H9 (cell line): ENCODE results near the gene NFE2L2. TPM values are rescaled to one million over a fixed set of nuclear protein-coding genes. Genes with fewer than 3 reads are reported as not detected.
A peak's percentile ranks its signal among the peaks of the same experiment; 100 is the strongest.

Experiments used
- DNase-seq: peaks from one replicate; pipeline ENCODE4 v3.0.0-alpha.2; 2017
- H2AFZ ChIP-seq: one replicate; pipeline ENCODE4 v1.6.1; 2013; ENCODE audit warnings: mild to moderate bottlenecking, low read length, control low read depth, moderate library complexity
- H2AK5ac ChIP-seq: 2 replicates; pipeline ENCODE4 v1.6.1; 2013; ENCODE audit warnings: low read length, control low read depth, mixed read lengths; ENCODE audit not compliant: insufficient read length
- H2BK120ac ChIP-seq: one replicate; pipeline ENCODE4 v1.6.1; 2013; ENCODE audit warnings: low read depth, mild to moderate bottlenecking, low read length, control low read depth, inconsistent platforms; ENCODE audit not compliant: poor library complexity, severe bottlenecking
- H2BK12ac ChIP-seq: 2 replicates; pipeline ENCODE4 v1.6.1; 2013; ENCODE audit warnings: low read length, control low read depth, mixed read lengths, low read depth; ENCODE audit not compliant: insufficient read length
- H2BK15ac ChIP-seq: 2 replicates; pipeline ENCODE4 v1.6.1; 2013; ENCODE audit warnings: low read depth, low read length, control low read depth
- H2BK20ac ChIP-seq: one replicate; pipeline ENCODE4 v1.6.1; 2013; ENCODE audit warnings: low read depth, mild to moderate bottlenecking, low read length, control low read depth, inconsistent platforms; ENCODE audit not compliant: poor library complexity, severe bottlenecking
- H2BK5ac ChIP-seq: 2 replicates; pipeline ENCODE4 v1.6.1; 2013; ENCODE audit warnings: low read length, control low read depth, mixed read lengths; ENCODE audit not compliant: insufficient read length
- H3K14ac ChIP-seq: 2 replicates; pipeline ENCODE4 v1.6.1; 2013; ENCODE audit warnings: low read length, control low read depth; ENCODE audit not compliant: insufficient read depth
- H3K18ac ChIP-seq: 2 replicates; pipeline ENCODE4 v1.6.1; 2013; ENCODE audit warnings: low read depth, mild to moderate bottlenecking, mixed read lengths, low read length, control low read depth; ENCODE audit not compliant: insufficient read length
- H3K23ac ChIP-seq: 2 replicates; pipeline ENCODE4 v1.6.1; 2013; ENCODE audit warnings: low read length, control low read depth, mixed read lengths, low read depth; ENCODE audit not compliant: insufficient read length
- H3K23me2 ChIP-seq: 2 replicates; pipeline ENCODE4 v1.6.1; 2013; ENCODE audit warnings: low read depth, mild to moderate bottlenecking, mixed read lengths, low read length, control low read depth; ENCODE audit not compliant: insufficient read length, poor library complexity, severe bottlenecking
- H3K27ac ChIP-seq: 2 replicates; pipeline ENCODE4 v1.5.1; 2013; ENCODE audit warnings: low read length, control low read depth, mixed read lengths, low read depth; ENCODE audit not compliant: insufficient read length
- H3K27me3 ChIP-seq: 2 replicates; pipeline ENCODE4 v1.6.1; 2013; ENCODE audit warnings: low read length, control low read depth, inconsistent platforms; ENCODE audit not compliant: insufficient read depth
- H3K4ac ChIP-seq: 2 replicates; pipeline ENCODE4 v1.6.1; 2013; ENCODE audit warnings: low read depth, mild to moderate bottlenecking, control low read depth, inconsistent platforms, low read length, moderate library complexity
- H3K4me1 ChIP-seq: 2 replicates; pipeline ENCODE4 v1.6.1; 2013; ENCODE audit warnings: low read length, control low read depth, inconsistent platforms; ENCODE audit not compliant: insufficient read depth
- H3K4me2 ChIP-seq: 2 replicates; pipeline ENCODE4 v1.6.1; 2013; ENCODE audit warnings: low read length, control low read depth, mixed read lengths; ENCODE audit not compliant: insufficient read length, insufficient read depth
- H3K56ac ChIP-seq: 2 replicates; pipeline ENCODE4 v1.6.1; 2013; ENCODE audit warnings: low read depth, mild to moderate bottlenecking, mixed read lengths, low read length, control low read depth; ENCODE audit not compliant: insufficient read length
- H3K79me1 ChIP-seq: 2 replicates; pipeline ENCODE4 v1.6.1; 2013; ENCODE audit warnings: low read depth, mild to moderate bottlenecking, moderate library complexity, low read length, control low read depth, inconsistent platforms; ENCODE audit not compliant: insufficient read depth, poor library complexity, severe bottlenecking
- H3K79me2 ChIP-seq: 2 replicates; pipeline ENCODE4 v1.6.1; 2013; ENCODE audit warnings: low read length, control low read depth, inconsistent platforms; ENCODE audit not compliant: insufficient read depth
- H3K9ac ChIP-seq: 2 replicates; pipeline ENCODE4 v1.6.1; 2013; ENCODE audit warnings: low read length, control low read depth, mixed read lengths; ENCODE audit not compliant: insufficient read length; ENCODE audit errors: extremely low read depth
- H3K9me3 ChIP-seq: one replicate; pipeline ENCODE4 v1.6.1; 2013; ENCODE audit warnings: low read depth, low read length, inconsistent platforms; ENCODE audit not compliant: control insufficient read depth
- H3T11ph ChIP-seq: one replicate; pipeline ENCODE4 v1.6.1; 2013; ENCODE audit warnings: mild to moderate bottlenecking, low read length, control low read depth, inconsistent platforms
- H4K20me1 ChIP-seq: one replicate; pipeline ENCODE4 v1.6.1; 2013; ENCODE audit not compliant: control insufficient read depth, insufficient read length, insufficient read depth
- H4K5ac ChIP-seq: 2 replicates; pipeline ENCODE4 v1.6.1; 2013; ENCODE audit warnings: low read depth, mild to moderate bottlenecking, mixed read lengths, low read length, control low read depth; ENCODE audit not compliant: insufficient read length
- H4K8ac ChIP-seq: replicated peaks from 2 replicates; pipeline ENCODE4 v1.6.1; 2013; ENCODE audit warnings: low read length, control low read depth, mixed read lengths, low read depth; ENCODE audit not compliant: insufficient read length
- H4K91ac ChIP-seq: 2 replicates; pipeline ENCODE4 v1.6.1; 2013; ENCODE audit warnings: low read depth, mild to moderate bottlenecking, moderate library complexity, mixed read lengths, low read length, control low read depth; ENCODE audit not compliant: insufficient read length
- H3K27ac Mint-ChIP-seq, 3 experiments: 2 replicates in 2 of 3; 3 replicates in 1 of 3; pipeline ENCODE4 v1.8.0; 2020 to 2021; ENCODE audit warnings: mixed read lengths in 3 of 3, mild to moderate bottlenecking in 1 of 3, moderate library complexity in 1 of 3
- H3K27me3 Mint-ChIP-seq: 2 replicates; pipeline ENCODE4 v1.8.0; 2021; ENCODE audit warnings: low read depth, mild to moderate bottlenecking, moderate library complexity, mixed read lengths
- H3K36me3 Mint-ChIP-seq, 3 experiments: 2 replicates in 2 of 3; 3 replicates in 1 of 3; pipeline ENCODE4 v1.8.0; 2020 to 2021; ENCODE audit warnings: low read depth in 3 of 3, mixed read lengths in 3 of 3; ENCODE audit not compliant: insufficient read depth in 1 of 3
- H3K4me1 Mint-ChIP-seq, 2 experiments: 2 replicates each; pipeline ENCODE4 v1.8.0; 2020; ENCODE audit warnings: mixed read lengths in 2 of 2
- H3K4me3 Mint-ChIP-seq, 2 experiments: 2 replicates in 1 of 2; 3 replicates in 1 of 2; pipeline ENCODE4 v1.8.0; 2020 to 2021; ENCODE audit warnings: mild to moderate bottlenecking in 2 of 2, mixed read lengths in 2 of 2, moderate library complexity in 1 of 2
- H3K9me3 Mint-ChIP-seq, 2 experiments: 2 replicates in 1 of 2; 3 replicates in 1 of 2; pipeline ENCODE4 v1.8.0; 2020; ENCODE audit warnings: mild to moderate bottlenecking in 2 of 2, mixed read lengths in 2 of 2, moderate library complexity in 1 of 2
- WGBS: extraction: QIAGEN DNeasy Blood & Tissue Kit; methylation state at CpG from one replicate; pipeline ENCODE4 v1.1.7; 2013; ENCODE audit warnings: missing lambda C conversion rate, low lambda C conversion rate, mixed read lengths; ENCODE audit not compliant: insufficient read length; ENCODE audit errors: extremely low coverage; 5-methylcytosine and 5-hydroxymethylcytosine counted together
- total RNA-seq: library from RNA; stranded (reverse); gene quantifications from 2 replicates; pipeline ENCODE4 v1.2.1, GENCODE V29; 2021
- TF ChIP-seq, protein P1 (sequence below): fragments of 200-600 bp; sonication (generic); conservative IDR thresholded peaks from 3 replicates; pipeline ENCODE4 v1.8.0; 2021; ENCODE audit warnings: antibody characterized with exemption, mild to moderate bottlenecking

Gene NFE2L2
- total RNA-seq, 1 experiment from 2014 or later: 42.5 TPM

DNA sequence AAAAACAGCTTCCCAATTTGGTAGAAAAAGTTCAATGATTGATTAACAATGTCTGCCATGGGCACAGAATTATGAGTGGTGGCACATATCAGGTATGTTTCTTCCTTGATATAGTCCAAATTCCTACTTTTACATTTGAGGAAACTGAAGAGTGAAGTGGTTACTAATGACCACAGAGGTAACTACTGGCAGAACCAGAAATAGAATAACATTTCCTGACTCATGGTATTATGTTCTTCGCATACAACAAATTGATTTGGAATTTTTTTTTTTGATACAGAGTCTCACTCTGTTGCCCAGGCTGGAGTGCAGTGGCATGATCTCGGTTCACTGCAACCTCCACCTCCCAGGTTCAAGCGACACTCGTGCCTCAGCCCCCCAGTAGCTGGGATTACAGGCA, 6.0 kb upstream of the NFE2L2 start:
- Histone ChIP-seq H3K56ac (no peak overlapping the region), H3K23me2 (no peaks in the 10 kb centered on the region), H2BK20ac (peak overlapping the region; percentile 75), H2BK120ac (no peak overlapping the region), H3K79me2 (no peaks in the 10 kb centered on the region), H2BK15ac (no peak overlapping the region), H3T11ph (no peak overlapping the region), H4K5ac (no peak overlapping the region), H4K91ac (no peak overlapping the region), H2BK5ac (no peak overlapping the region), H2AK5ac (no peak overlapping the region), H3K27ac (no peak overlapping the region), H4K8ac (no peak overlapping the region), H4K20me1 (no peaks in the 10 kb centered on the region), H3K9ac (no peak overlapping the region), H3K14ac (no peak overlapping the region), H3K4me1 (peaks cover 3% of the 10 kb centered on the region; the same call in 1 of the 2 replicates), H3K23ac (no peak overlapping the region), H3K9me3 (no peaks in the 10 kb centered on the region), H3K4me2 (no peak overlapping the region), H2AFZ (no peak overlapping the region), H3K79me1 (no peaks in the 10 kb centered on the region), H3K4ac (no peak overlapping the region), H3K27me3 (no peaks in the 10 kb centered on the region), H3K18ac (no peak overlapping the region), H2BK12ac (no peak overlapping the region)
- H3K4me3 Mint-ChIP-seq: no peak overlapping the region
- H3K27me3 Mint-ChIP-seq: no peaks in the 10 kb centered on the region
- DNase-seq: no peak
- peaks cover 31 to 32% of the 10 kb centered on the region in 2 experiments for H3K4me1 Mint-ChIP-seq
- TF ChIP-seq, protein P1, sequence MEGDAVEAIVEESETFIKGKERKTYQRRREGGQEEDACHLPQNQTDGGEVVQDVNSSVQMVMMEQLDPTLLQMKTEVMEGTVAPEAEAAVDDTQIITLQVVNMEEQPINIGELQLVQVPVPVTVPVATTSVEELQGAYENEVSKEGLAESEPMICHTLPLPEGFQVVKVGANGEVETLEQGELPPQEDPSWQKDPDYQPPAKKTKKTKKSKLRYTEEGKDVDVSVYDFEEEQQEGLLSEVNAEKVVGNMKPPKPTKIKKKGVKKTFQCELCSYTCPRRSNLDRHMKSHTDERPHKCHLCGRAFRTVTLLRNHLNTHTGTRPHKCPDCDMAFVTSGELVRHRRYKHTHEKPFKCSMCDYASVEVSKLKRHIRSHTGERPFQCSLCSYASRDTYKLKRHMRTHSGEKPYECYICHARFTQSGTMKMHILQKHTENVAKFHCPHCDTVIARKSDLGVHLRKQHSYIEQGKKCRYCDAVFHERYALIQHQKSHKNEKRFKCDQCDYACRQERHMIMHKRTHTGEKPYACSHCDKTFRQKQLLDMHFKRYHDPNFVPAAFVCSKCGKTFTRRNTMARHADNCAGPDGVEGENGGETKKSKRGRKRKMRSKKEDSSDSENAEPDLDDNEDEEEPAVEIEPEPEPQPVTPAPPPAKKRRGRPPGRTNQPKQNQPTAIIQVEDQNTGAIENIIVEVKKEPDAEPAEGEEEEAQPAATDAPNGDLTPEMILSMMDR: no peak
- no CpG with 5 or more reads among the region's 4 CpGs for WGBS
- H3K9me3 Mint-ChIP-seq: no peaks in the 10 kb centered on the region
- H3K36me3 Mint-ChIP-seq: no peaks in the 10 kb centered on the region
- no peak overlapping the region for H3K27ac Mint-ChIP-seq
